ENCODE results near the gene SEMA6A. TPM values are rescaled to one million over a fixed set of nuclear protein-coding genes. Genes with fewer than 3 reads are reported as not detected.

SEMA6A gene
- polyA plus RNA-seq, 2 donors: 1.4 to 1.6 TPM

DNA sequence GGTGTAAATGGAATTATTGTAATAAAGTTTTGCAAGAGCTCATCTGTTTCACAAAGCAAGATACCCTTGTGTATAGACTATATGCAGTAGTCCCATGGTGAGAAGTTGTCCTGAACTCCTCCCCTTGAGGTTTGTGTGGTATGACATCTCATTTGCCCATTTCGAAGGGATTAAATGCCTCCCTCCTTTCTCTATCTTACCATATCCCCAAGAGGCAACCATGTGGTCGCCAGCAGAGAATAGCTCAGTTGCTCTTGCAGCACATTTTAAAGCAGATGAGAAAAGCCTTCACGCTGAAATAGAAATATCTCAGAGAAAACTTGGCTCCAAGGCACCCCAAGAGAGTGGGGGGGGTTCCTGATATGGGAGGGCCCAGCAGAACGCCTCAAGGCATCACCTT lies 4.6 kb downstream of the SEMA6A start:
- Histone ChIP-seq H3K4me3 (ENCODE audit: low read depth in 1 of 2, low read length in 2 of 2) (no peak overlapping the region), H3K36me3 (ENCODE audit: control insufficient read depth in 2 of 2, insufficient read depth in 2 of 2, low read length in 1 of 2) (no peaks in the 10 kb centered on the region), H3K4me1 (ENCODE audit: control insufficient read depth in 2 of 2, insufficient read depth in 2 of 2, low read length in 1 of 2) (peaks cover 0 to 18% of the 10 kb centered on the region in 2 donors), H3K9me3 (ENCODE audit: control insufficient read depth in 2 of 2, insufficient read depth in 1 of 2, low read depth in 1 of 2, low read length in 1 of 2) (no peaks in the 10 kb centered on the region), H3K27ac (ENCODE audit: low read depth in 2 of 2, low read length in 1 of 2) (no peak overlapping the region), H3K27me3 (ENCODE audit: control insufficient read depth in 1 of 2, insufficient read depth in 2 of 2, low read length in 2 of 2) (peaks cover 0 to 8% of the 10 kb centered on the region in 2 donors)
- WGBS, 2 donors: 65 to 76% methylated on average over 4 of the region's 4 CpGs

DNA sequence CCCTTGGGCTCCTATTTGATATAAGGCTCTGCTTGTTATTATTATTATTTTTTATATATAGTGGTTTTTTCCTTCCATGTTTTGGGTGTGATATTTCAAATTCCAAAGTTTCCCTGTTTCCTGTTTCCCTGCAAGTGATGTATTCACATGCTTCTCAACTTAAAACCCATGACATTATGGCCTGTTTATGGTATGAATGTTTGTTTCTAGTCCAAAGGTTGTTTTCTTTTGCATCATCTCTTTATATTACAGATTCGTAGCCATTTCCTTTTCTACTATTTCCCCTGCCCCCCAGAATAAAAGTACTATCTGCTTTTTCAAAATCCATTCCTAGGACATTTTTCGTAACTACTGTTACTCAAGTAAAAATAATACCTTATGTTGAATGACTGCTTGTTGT lies 7.5 kb downstream of the SEMA6A start:
- Histone ChIP-seq H3K4me1 (ENCODE audit: control insufficient read depth in 2 of 2, insufficient read depth in 2 of 2, low read length in 1 of 2) (no peaks in the 10 kb centered on the region), H3K27me3 (ENCODE audit: control insufficient read depth in 1 of 2, insufficient read depth in 2 of 2, low read length in 2 of 2) (no peaks in the 10 kb centered on the region), H3K4me3 (ENCODE audit: low read depth in 1 of 2, low read length in 2 of 2) (no peak overlapping the region), H3K36me3 (ENCODE audit: control insufficient read depth in 2 of 2, insufficient read depth in 2 of 2, low read length in 1 of 2) (no peaks in the 10 kb centered on the region), H3K9me3 (ENCODE audit: control insufficient read depth in 2 of 2, insufficient read depth in 1 of 2, low read depth in 1 of 2, low read length in 1 of 2) (no peaks in the 10 kb centered on the region), H3K27ac (ENCODE audit: low read depth in 2 of 2, low read length in 1 of 2) (no peak overlapping the region)
- 87 to 91% methylated on average over 2 of the region's 2 CpGs for WGBS, 2 donors

DNA sequence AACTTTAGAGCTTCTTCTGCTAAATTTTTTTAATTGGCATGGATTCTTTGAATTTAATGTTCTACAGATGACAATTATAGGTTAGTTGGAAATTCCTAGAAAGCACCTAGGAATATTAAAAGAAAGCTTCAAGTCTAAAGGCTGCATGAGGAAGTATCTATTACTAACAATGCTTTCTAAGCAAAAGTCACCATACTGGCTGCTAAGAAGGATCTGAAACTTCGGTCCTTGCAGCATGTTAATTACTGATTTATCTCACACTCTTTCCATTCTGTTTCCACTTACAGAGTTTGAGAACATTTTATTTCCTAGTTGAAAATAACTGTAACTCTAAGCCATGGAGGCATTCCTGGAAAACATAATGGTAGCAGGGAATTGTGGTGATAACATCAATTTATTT lies 8.4 kb downstream of the SEMA6A start:
- Histone ChIP-seq H3K27me3 (ENCODE audit: control insufficient read depth in 1 of 2, insufficient read depth in 2 of 2, low read length in 2 of 2) (no peaks in the 10 kb centered on the region), H3K27ac (ENCODE audit: low read depth in 2 of 2, low read length in 1 of 2) (no peak overlapping the region), H3K9me3 (ENCODE audit: control insufficient read depth in 2 of 2, insufficient read depth in 1 of 2, low read depth in 1 of 2, low read length in 1 of 2) (no peaks in the 10 kb centered on the region), H3K4me3 (ENCODE audit: low read depth in 1 of 2, low read length in 2 of 2) (no peak overlapping the region), H3K36me3 (ENCODE audit: control insufficient read depth in 2 of 2, insufficient read depth in 2 of 2, low read length in 1 of 2) (no peaks in the 10 kb centered on the region), H3K4me1 (ENCODE audit: control insufficient read depth in 2 of 2, insufficient read depth in 2 of 2, low read length in 1 of 2) (no peaks in the 10 kb centered on the region)
- WGBS, 2 donors: 77% methylated on average over 1 of the region's 1 CpG

DNA sequence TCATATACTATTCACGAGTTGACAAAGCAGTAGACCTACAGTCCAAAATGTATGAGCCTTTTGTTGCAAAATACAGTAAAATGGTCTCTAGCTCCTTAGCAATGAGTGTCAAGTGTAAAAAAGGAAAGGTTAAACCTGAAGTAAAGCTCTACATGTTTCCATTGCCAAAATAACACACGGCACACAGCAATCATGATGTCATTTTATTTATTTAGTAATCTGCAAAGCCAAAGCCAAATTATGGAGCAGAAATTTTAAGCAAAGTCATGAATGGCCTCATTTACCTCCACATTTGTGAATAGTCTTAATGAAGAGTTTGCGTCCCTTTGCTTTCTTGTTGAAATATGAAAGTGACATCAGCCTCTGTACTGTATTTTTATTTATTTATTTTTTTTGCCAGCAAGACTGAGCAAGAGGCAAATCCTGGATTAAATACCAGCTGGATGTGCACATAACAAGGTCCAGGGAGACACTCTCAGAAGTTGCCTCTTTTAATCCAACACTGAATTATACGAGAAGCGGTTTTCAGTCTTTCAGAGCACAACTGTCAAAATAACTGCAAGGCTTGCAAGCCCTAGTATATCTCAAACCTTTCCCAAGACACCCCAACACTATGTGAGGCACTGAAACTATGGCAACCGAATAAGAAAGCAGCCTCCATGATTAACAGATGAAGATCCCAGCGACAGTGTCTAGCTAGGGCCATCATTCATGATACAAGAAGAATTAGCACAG lies 9.7 kb downstream of the SEMA6A start:
- no peak overlapping the region for H3K27ac ChIP-seq (ENCODE audit: low read depth in 2 of 2, low read length in 1 of 2)
- H3K4me1 ChIP-seq (ENCODE audit: control insufficient read depth in 2 of 2, insufficient read depth in 2 of 2, low read length in 1 of 2): no peaks in the 10 kb centered on the region
- H3K4me3 ChIP-seq (ENCODE audit: low read depth in 1 of 2, low read length in 2 of 2): no peak overlapping the region
- H3K9me3 ChIP-seq (ENCODE audit: control insufficient read depth in 2 of 2, insufficient read depth in 1 of 2, low read depth in 1 of 2, low read length in 1 of 2): no peaks in the 10 kb centered on the region
- WGBS, 2 donors: 71 to 78% methylated on average over 7 of the region's 7 CpGs
- no peaks in the 10 kb centered on the region for H3K36me3 ChIP-seq (ENCODE audit: control insufficient read depth in 2 of 2, insufficient read depth in 2 of 2, low read length in 1 of 2)
- no peaks in the 10 kb centered on the region for H3K27me3 ChIP-seq (ENCODE audit: control insufficient read depth in 1 of 2, insufficient read depth in 2 of 2, low read length in 2 of 2)

DNA sequence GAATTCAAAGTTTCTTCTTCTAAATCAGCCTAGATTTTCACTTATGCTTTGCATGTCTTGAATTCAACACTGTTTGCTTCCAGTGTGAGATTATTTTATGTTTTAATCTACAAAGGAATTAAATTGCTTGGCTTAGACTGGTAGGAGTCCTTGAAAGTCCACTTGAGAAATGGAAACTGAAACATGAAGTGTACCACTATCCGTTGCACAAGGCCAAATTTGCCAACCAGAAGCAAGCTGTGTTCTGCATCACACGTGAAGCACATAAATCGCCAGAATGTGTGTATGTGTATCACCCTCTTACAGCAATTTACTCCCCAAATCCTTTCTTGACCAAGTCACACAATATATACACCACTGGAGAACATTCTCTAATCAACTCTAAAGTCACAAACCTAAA lies 10.3 kb downstream of the SEMA6A start:
- 71 to 83% methylated on average over 3 of the region's 3 CpGs for WGBS, 2 donors
- Histone ChIP-seq H3K36me3 (ENCODE audit: control insufficient read depth in 2 of 2, insufficient read depth in 2 of 2, low read length in 1 of 2) (no peaks in the 10 kb centered on the region), H3K27me3 (ENCODE audit: control insufficient read depth in 1 of 2, insufficient read depth in 2 of 2, low read length in 2 of 2) (no peaks in the 10 kb centered on the region), H3K4me1 (ENCODE audit: control insufficient read depth in 2 of 2, insufficient read depth in 2 of 2, low read length in 1 of 2) (no peaks in the 10 kb centered on the region), H3K4me3 (ENCODE audit: low read depth in 1 of 2, low read length in 2 of 2) (no peak overlapping the region), H3K27ac (ENCODE audit: low read depth in 2 of 2, low read length in 1 of 2) (no peak overlapping the region), H3K9me3 (ENCODE audit: control insufficient read depth in 2 of 2, insufficient read depth in 1 of 2, low read depth in 1 of 2, low read length in 1 of 2) (no peaks in the 10 kb centered on the region)

DNA sequence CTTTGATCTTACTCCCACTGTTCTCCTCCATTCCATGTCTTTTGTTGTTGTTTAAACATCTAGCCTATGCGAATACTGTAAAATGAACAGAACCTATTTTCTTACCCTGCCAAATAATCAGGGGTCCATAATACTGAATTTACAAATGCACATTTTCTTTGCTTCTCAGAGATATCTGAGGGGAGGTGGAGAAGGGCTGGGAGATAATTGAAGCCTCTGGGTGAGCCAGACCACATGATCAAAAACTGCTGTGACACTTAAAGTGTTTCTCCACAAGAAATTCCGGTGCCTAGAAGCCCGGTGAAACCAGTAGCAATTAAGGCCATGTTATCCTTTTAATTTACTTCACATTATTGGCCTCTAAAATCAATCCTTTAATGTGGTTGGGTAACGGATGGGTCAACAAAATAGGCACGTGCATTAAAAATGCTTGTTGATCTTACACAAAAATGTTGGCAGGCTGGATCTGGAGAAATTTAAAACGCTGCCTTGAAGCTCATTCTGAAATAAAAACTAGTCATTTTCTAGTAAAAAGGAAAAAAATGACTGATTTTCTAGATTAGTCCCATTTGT lies 10.8 kb downstream of the SEMA6A start:
- no peaks in the 10 kb centered on the region for H3K27me3 ChIP-seq (ENCODE audit: control insufficient read depth in 1 of 2, insufficient read depth in 2 of 2, low read length in 2 of 2)
- H3K27ac ChIP-seq (ENCODE audit: low read depth in 2 of 2, low read length in 1 of 2): no peak overlapping the region
- H3K4me3 ChIP-seq (ENCODE audit: low read depth in 1 of 2, low read length in 2 of 2): no peak overlapping the region
- no peaks in the 10 kb centered on the region for H3K36me3 ChIP-seq (ENCODE audit: control insufficient read depth in 2 of 2, insufficient read depth in 2 of 2, low read length in 1 of 2)
- no peaks in the 10 kb centered on the region for H3K9me3 ChIP-seq (ENCODE audit: control insufficient read depth in 2 of 2, insufficient read depth in 1 of 2, low read depth in 1 of 2, low read length in 1 of 2)
- no peaks in the 10 kb centered on the region for H3K4me1 ChIP-seq (ENCODE audit: control insufficient read depth in 2 of 2, insufficient read depth in 2 of 2, low read length in 1 of 2)
- 71 to 76% methylated on average over 6 of the region's 6 CpGs for WGBS, 2 donors

DNA sequence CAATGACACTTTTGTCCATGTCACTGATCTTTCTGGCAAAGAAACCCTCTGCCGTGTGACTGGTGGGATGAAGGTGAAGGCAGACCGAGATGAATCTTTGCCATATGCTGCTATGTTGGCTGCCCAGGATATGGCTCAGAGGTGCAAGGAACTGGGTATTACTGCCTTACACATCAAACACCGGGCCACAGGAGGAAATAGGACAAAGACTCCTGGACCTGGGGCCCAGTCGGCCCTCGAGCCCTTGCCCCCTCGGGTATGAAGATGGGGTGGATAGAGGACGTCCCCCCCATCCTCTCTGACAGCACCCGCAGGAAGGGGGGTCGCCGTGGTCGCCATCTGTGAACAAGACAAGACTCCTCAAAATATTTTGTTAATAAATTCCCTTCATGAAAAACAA lies 12.0 kb downstream of the SEMA6A start:
- Histone ChIP-seq H3K27me3 (ENCODE audit: control insufficient read depth in 1 of 2, insufficient read depth in 2 of 2, low read length in 2 of 2) (no peaks in the 10 kb centered on the region), H3K4me3 (ENCODE audit: low read depth in 1 of 2, low read length in 2 of 2) (no peak overlapping the region), H3K36me3 (ENCODE audit: control insufficient read depth in 2 of 2, insufficient read depth in 2 of 2, low read length in 1 of 2) (no peaks in the 10 kb centered on the region), H3K9me3 (ENCODE audit: control insufficient read depth in 2 of 2, insufficient read depth in 1 of 2, low read depth in 1 of 2, low read length in 1 of 2) (no peaks in the 10 kb centered on the region), H3K4me1 (ENCODE audit: control insufficient read depth in 2 of 2, insufficient read depth in 2 of 2, low read length in 1 of 2) (no peaks in the 10 kb centered on the region), H3K27ac (ENCODE audit: low read depth in 2 of 2, low read length in 1 of 2) (no peak overlapping the region)
- 82 to 92% methylated on average over 11 of the region's 11 CpGs for WGBS, 2 donors

DNA sequence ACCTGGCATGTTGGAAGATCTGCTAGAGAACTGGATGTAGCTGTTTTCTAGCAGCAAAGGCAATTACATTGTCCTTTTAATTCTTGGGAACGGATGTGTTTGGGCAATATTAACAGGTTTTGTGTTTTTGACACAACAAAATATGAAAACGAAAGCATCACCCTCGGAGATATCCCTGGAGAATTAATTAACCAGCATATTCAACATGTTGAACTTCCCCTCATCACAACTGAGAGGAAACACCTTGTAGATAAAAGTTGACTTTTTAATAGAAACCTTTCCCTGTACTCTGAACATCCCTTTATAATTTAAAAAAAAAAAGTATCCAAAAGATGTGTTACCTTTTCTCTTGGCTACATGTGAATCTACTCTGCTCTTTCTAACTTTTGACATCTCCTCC lies 13.0 kb downstream of the SEMA6A start:
- no peaks in the 10 kb centered on the region for H3K9me3 ChIP-seq (ENCODE audit: control insufficient read depth in 2 of 2, insufficient read depth in 1 of 2, low read depth in 1 of 2, low read length in 1 of 2)
- H3K27ac ChIP-seq (ENCODE audit: low read depth in 2 of 2, low read length in 1 of 2): no peak overlapping the region
- no peaks in the 10 kb centered on the region for H3K36me3 ChIP-seq (ENCODE audit: control insufficient read depth in 2 of 2, insufficient read depth in 2 of 2, low read length in 1 of 2)
- no peaks in the 10 kb centered on the region for H3K27me3 ChIP-seq (ENCODE audit: control insufficient read depth in 1 of 2, insufficient read depth in 2 of 2, low read length in 2 of 2)
- H3K4me1 ChIP-seq (ENCODE audit: control insufficient read depth in 2 of 2, insufficient read depth in 2 of 2, low read length in 1 of 2): no peaks in the 10 kb centered on the region
- no peak overlapping the region for H3K4me3 ChIP-seq (ENCODE audit: low read depth in 1 of 2, low read length in 2 of 2)
- 56 to 66% methylated on average over 3 of the region's 3 CpGs for WGBS, 2 donors

DNA sequence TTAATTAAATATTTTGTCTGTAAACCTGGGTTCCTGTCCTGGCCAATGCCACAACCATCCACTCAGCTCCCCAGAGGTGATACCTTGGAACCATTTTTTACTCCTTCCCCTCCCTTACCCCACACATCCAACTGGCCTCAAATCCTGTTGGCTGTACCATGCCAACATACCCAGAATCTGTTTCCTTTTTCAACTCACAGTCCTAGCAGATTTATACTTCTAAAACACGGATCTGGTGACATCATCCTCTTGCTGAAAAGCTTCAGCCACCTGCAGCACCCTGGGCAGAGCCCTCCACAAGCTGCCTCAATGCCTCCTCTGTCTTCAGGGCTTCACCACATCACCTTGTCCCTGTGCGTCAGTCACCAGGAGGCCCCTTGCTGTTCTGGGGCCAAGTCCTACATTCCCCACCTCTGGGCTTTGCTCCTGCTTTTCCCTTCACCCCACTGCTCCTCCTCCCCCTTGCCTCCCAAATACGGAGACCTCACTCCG lies 14.9 kb downstream of the SEMA6A start:
- Histone ChIP-seq H3K4me3 (ENCODE audit: low read depth in 1 of 2, low read length in 2 of 2) (no peak overlapping the region), H3K9me3 (ENCODE audit: control insufficient read depth in 2 of 2, insufficient read depth in 1 of 2, low read depth in 1 of 2, low read length in 1 of 2) (no peaks in the 10 kb centered on the region), H3K36me3 (ENCODE audit: control insufficient read depth in 2 of 2, insufficient read depth in 2 of 2, low read length in 1 of 2) (no peaks in the 10 kb centered on the region), H3K27me3 (ENCODE audit: control insufficient read depth in 1 of 2, insufficient read depth in 2 of 2, low read length in 2 of 2) (no peaks in the 10 kb centered on the region), H3K4me1 (ENCODE audit: control insufficient read depth in 2 of 2, insufficient read depth in 2 of 2, low read length in 1 of 2) (no peaks in the 10 kb centered on the region), H3K27ac (ENCODE audit: low read depth in 2 of 2, low read length in 1 of 2) (no peak overlapping the region)
- 80 to 85% methylated on average over 4 of the region's 4 CpGs for WGBS, 2 donors

DNA sequence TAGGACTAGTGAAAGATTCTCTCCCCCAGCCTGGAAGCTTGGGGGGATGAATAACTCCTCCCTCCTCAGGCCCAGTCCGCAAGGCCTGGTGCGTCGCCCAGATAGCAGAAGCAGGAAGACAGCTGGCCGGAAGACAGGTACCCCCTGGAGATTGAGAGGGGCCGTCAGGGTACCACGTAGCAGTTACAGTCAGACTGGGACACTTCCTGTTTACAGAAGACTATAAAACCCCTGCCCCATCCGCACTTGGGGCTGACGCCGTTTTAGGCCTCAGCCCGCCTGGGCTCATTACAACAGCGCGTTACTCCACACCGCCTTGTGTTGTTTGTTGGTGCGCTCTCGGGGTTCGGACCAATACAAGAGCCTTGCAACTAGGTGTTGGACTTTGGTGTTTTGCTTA lies 15.4 kb downstream of the SEMA6A start:
- WGBS, 2 donors: 74 to 80% methylated on average over 16 of the region's 16 CpGs
- H3K9me3 ChIP-seq (ENCODE audit: control insufficient read depth in 2 of 2, insufficient read depth in 1 of 2, low read depth in 1 of 2, low read length in 1 of 2): no peaks in the 10 kb centered on the region

More for the DNA sequence above, 15.4 kb downstream of the SEMA6A start:
- no peak overlapping the region for H3K27ac ChIP-seq (ENCODE audit: low read depth in 2 of 2, low read length in 1 of 2)
- H3K36me3 ChIP-seq (ENCODE audit: control insufficient read depth in 2 of 2, insufficient read depth in 2 of 2, low read length in 1 of 2): no peaks in the 10 kb centered on the region
- no peak overlapping the region for H3K4me3 ChIP-seq (ENCODE audit: low read depth in 1 of 2, low read length in 2 of 2)
- H3K4me1 ChIP-seq (ENCODE audit: control insufficient read depth in 2 of 2, insufficient read depth in 2 of 2, low read length in 1 of 2): no peaks in the 10 kb centered on the region
- no peaks in the 10 kb centered on the region for H3K27me3 ChIP-seq (ENCODE audit: control insufficient read depth in 1 of 2, insufficient read depth in 2 of 2, low read length in 2 of 2)
